Activated CD4-positive, alpha-beta T cell treated with anti-CD3 and anti-CD28 coated beads for 36 hours (primary cell): ENCODE measurements around the gene TRPM6. TPM values are rescaled to one million over a fixed set of nuclear protein-coding genes. Genes with fewer than 3 reads are reported as not detected.
"Not testable (repeated sequence)": the region's sequence is repeated elsewhere in the genome, so short reads cannot be mapped to it uniquely, and the experiment has no call there.

ENCODE experiments used
- ATAC-seq: fragments of 200-7000 bp; cut with Tn5 transposase; one replicate; pipeline ENCODE4 v1.10.0; 2021; ENCODE audit warnings: mild to moderate bottlenecking, moderate library complexity
- CTCF ChIA-PET: fragments of 350-600 bp; sonication (Branson Sonifier 250); formaldehyde crosslinking; loops from one replicate; lab custom pipeline; 2021; ENCODE audit warnings: antibody characterized with exemption; lab: Charles Lee
- POLR2A ChIA-PET: fragments of 350-600 bp; sonication (Branson Sonifier 250); formaldehyde crosslinking; loops from one replicate; lab custom pipeline; 2021; ENCODE audit warnings: antibody characterized with exemption, inconsistent platforms; lab: Charles Lee
- DNase-seq: peaks from one replicate; pipeline ENCODE4 v3.0.0-alpha.2; 2020
- H3K27ac Mint-ChIP-seq: one replicate; pipeline ENCODE4 v1.8.0; 2021; ENCODE audit warnings: mixed read lengths
- H3K27me3 Mint-ChIP-seq: one replicate; pipeline ENCODE4 v1.8.0; 2021; ENCODE audit warnings: mixed read lengths
- H3K36me3 Mint-ChIP-seq: one replicate; pipeline ENCODE4 v1.8.0; 2021; ENCODE audit warnings: low read depth, mixed read lengths
- H3K4me1 Mint-ChIP-seq: one replicate; pipeline ENCODE4 v1.8.0; 2021; ENCODE audit warnings: mixed read lengths
- H3K4me3 Mint-ChIP-seq: one replicate; pipeline ENCODE4 v1.8.0; 2021; ENCODE audit warnings: mild to moderate bottlenecking, moderate library complexity, mixed read lengths
- H3K9me3 Mint-ChIP-seq: one replicate; pipeline ENCODE4 v1.8.0; 2021; ENCODE audit warnings: low read depth, mixed read lengths
- intact Hi-C, 2 experiments: fragments of 100-400 bp; cut with DNase I in 1 of 2; cut with micrococcal nuclease in 1 of 2; formaldehyde crosslinking; loops; one replicate each; pipeline versions ENCODE4 v1.14.2 to v1.15.1; 2022 to 2024; cut with DNase I, micrococcal nuclease
- total RNA-seq, 2 experiments: library from RNA; stranded (reverse); gene quantifications; one replicate each; pipeline ENCODE4 v1.2.3, GENCODE V29; 2021

Gene TRPM6
- total RNA-seq, 2 experiments from 2014 or later: 0.07 TPM

GRCh38 chr9:74875656-74876055 lies 12.1 kb downstream of the TRPM6 start:
- H3K9me3 Mint-ChIP-seq: peaks cover 20% of the 10 kb centered on the region
- POLR2A ChIA-PET: no interaction called here

DNA sequence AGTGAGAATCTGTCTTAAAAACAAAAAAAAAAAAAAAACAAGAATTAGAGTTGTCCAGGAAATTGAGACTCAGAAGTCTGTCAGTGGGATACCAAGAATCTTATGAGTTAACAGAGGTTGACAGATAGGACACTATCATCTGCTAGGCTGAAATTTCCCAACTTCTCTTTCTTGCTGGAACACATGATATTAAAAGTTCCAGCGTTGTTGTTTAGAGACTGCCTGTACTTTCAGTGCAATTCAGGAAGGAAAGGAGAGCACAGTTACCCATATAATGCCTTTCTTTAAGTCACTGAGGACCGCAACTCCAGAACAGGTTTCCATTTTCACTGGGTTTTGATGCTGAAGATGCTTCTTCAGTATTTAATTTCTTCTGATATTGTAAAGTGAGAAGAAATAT lies 13.5 kb downstream of the TRPM6 start:
- intact Hi-C loops: no loop called here
- Mint-ChIP-seq H3K9me3 (peaks cover 8% of the 10 kb centered on the region), H3K4me1 (no peaks in the 10 kb centered on the region), H3K36me3 (no peaks in the 10 kb centered on the region), H3K27ac (no peak overlapping the region), H3K4me3 (no peak overlapping the region), H3K27me3 (peaks cover 12% of the 10 kb centered on the region)
- ChIA-PET POLR2A (no interaction called here), CTCF (no interaction called here)
- no peak for ATAC-seq
- DNase-seq: no peak

More at GRCh38 chr9:74875656-74876055, 12.1 kb downstream of the TRPM6 start:
- H3K36me3 Mint-ChIP-seq: peaks cover 5% of the 10 kb centered on the region
- H3K4me1 Mint-ChIP-seq: no peaks in the 10 kb centered on the region
- CTCF ChIA-PET: interaction anchor here (0.5 kb wide), 1 partner anchor 190 kb away, joined by 3 read pairs; no protein-coding TSS in a partner anchor
- intact Hi-C loops: no loop called here
- H3K27ac Mint-ChIP-seq: no peak overlapping the region
- no peak for ATAC-seq
- H3K4me3 Mint-ChIP-seq: no peak overlapping the region
- no peak for DNase-seq
- peaks cover 17% of the 10 kb centered on the region for H3K27me3 Mint-ChIP-seq

DNA sequence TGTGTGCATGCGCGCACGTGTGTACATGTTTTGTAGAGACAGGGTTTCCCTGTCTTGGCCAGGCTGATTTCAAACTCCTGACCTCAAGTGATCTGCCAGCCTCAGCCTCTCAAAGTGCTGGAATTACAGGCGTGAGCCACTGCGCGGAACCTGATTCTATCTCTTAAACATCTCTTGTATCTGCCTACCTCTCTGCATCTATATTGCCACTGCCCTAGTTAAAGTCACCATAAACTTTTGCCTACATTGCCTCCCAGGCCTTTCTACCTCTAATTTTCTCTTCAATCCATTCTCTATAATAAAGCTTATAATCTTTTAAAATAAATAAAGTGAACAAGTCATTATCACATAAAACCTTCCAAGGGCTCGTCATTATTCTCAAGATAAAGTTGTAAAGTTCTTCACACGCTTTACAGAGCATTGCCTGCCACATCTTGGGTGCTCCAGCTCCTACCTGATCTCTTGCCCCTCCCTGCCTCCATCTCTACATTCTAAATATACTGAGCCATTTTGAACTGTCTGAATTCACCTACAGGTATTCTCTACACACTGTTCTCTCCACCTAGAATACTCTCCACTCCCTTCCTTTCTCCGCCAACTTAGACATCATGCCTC lies 15.0 kb downstream of the TRPM6 start:
- CTCF ChIA-PET: interaction anchor here (0.6 kb wide), 1 partner anchor 132 kb away, joined by 3 read pairs; no protein-coding TSS in a partner anchor
- ATAC-seq (no peak), DNase-seq (no peak)
- Mint-ChIP-seq H3K36me3 (no peaks in the 10 kb centered on the region), H3K4me1 (no peaks in the 10 kb centered on the region), H3K4me3 (no peak overlapping the region), H3K27me3 (peaks cover 12% of the 10 kb centered on the region), H3K9me3 (no peaks in the 10 kb centered on the region), H3K27ac (no peak overlapping the region)
- intact Hi-C loops: no loop called here
- POLR2A ChIA-PET: no interaction called here

DNA sequence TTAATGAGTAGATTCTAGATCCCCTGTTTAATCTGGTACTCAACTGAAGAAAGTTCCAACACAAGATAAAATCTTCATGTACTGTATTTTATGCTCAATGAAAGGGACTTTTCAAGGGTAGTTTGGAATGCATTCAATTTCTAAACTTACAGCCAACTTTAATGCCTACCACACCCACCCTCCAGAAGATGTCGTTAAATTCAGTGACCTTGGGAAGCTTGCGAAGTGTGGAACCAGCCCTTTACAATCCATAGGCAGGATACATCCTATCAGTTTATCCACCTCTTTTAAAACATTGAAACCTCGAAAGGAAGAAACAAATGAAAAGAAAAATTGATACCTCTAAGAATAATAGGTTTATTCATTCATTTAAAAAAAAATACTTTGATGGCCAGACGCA lies 20.2 kb downstream of the TRPM6 start:
- Mint-ChIP-seq H3K4me1 (no peaks in the 10 kb centered on the region), H3K36me3 (no peaks in the 10 kb centered on the region), H3K9me3 (no peaks in the 10 kb centered on the region), H3K4me3 (no peak overlapping the region), H3K27ac (no peak overlapping the region), H3K27me3 (peaks cover 2% of the 10 kb centered on the region)
- DNase-seq: no peak
- intact Hi-C loops: loop anchor here in 1 of 2 experiments (10.0 kb wide), 1 partner anchor 207 kb away; no protein-coding TSS in a partner anchor
- CTCF ChIA-PET: interaction anchor here (0.8 kb wide), 1 partner anchor 147 kb away, joined by 3 read pairs; no protein-coding TSS in a partner anchor
- POLR2A ChIA-PET: no interaction called here
- ATAC-seq: no peak

DNA sequence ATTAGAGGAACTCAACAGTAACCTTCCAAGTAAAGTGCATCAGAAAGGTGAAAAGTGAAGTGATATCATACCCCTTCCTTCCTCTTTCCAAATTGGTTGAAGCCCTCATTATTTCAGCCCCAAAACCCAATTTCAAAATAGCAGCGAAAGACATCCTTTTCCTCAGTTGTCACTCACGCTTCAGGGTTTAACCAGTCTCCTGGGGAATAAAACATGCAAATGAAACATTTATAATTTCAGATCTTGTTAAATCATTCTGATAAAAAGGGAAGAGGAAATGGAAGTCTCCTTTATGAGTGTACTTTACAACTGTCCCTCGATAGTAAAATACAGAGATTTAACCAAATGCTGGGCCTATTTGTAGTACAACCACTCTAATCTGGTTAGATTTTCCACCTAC lies 22.5 kb downstream of the TRPM6 start:
- Mint-ChIP-seq H3K9me3 (no peaks in the 10 kb centered on the region), H3K4me1 (peaks cover 7% of the 10 kb centered on the region), H3K27me3 (peaks cover 2% of the 10 kb centered on the region), H3K4me3 (no peak overlapping the region), H3K36me3 (no peaks in the 10 kb centered on the region), H3K27ac (no peak overlapping the region)
- ATAC-seq (no peak), DNase-seq (no peak)
- ChIA-PET CTCF (no interaction called here), POLR2A (no interaction called here)
- intact Hi-C loops: loop anchor here in 1 of 2 experiments (10.0 kb wide), 1 partner anchor 210 kb away; no protein-coding TSS in a partner anchor

DNA sequence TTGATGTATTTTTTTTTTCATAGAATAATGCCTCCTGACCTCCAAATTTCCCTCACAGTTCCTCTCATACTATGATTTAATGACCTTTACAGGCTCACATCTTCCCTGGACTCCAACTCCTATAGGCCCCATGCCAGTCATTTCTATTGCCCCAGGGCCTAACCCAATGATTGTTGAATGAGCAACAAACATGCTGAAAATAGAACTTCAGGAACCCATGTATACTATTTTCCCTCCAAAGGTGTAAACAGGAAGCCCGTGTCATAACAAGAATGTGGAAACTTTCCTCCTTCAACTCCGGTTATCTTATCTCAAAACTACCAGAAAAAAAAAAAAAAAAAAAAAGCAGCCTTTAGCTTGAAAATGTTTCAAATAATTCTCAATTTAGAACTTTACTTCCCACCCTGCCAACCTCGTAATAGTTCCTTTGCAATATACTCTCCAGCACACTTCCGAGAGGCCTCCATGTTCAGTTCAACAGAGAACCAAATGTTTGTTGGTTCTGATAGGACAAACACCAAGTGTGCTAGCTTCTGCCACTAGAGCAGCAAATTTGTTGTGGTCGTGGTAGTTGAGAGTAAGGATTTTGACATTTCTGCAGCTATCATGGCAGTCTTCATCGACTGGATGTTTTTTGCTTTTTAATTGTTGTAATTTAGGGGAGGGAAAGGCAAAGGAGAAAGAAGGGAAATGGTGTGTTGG lies 25.8 kb downstream of the TRPM6 start:
- CTCF ChIA-PET: no interaction called here
- Mint-ChIP-seq H3K4me1 (peaks cover 7% of the 10 kb centered on the region), H3K9me3 (no peaks in the 10 kb centered on the region), H3K27me3 (peaks cover 5% of the 10 kb centered on the region), H3K36me3 (no peaks in the 10 kb centered on the region), H3K27ac (no peak overlapping the region), H3K4me3 (no peak overlapping the region)
- ATAC-seq: no peak
- intact Hi-C loops: loop anchor here in 1 of 2 experiments (10.0 kb wide), 1 partner anchor 213 kb away; no protein-coding TSS in a partner anchor
- POLR2A ChIA-PET: no interaction called here
- no peak for DNase-seq

DNA sequence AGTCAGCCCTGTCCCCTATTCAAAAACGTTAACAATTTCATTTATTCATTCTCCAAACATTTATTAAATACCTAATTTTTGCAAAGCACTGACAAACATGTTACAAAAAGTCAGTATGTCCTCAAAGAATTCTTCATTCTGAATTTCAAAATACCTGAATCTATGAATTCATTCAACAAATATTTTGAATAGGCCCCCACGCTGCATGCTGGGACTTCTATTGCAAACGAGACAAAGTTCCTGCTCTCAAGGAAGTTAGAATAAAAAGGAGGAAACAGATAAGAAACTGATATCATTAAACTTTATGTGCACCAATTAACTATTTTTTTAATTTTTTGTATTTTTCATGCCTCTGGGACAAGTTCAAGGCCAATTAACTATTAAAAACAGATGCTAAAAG lies 26.6 kb downstream of the TRPM6 start:
- intact Hi-C loops: loop anchor here in 1 of 2 experiments (10.0 kb wide), 1 partner anchor 214 kb away; no protein-coding TSS in a partner anchor
- POLR2A ChIA-PET: no interaction called here
- Mint-ChIP-seq H3K4me3 (no peak overlapping the region), H3K27me3 (peaks cover 5% of the 10 kb centered on the region), H3K27ac (no peak overlapping the region), H3K36me3 (no peaks in the 10 kb centered on the region), H3K4me1 (peaks cover 7% of the 10 kb centered on the region), H3K9me3 (no peaks in the 10 kb centered on the region)
- ATAC-seq: no peak
- CTCF ChIA-PET: no interaction called here
- no peak for DNase-seq

DNA sequence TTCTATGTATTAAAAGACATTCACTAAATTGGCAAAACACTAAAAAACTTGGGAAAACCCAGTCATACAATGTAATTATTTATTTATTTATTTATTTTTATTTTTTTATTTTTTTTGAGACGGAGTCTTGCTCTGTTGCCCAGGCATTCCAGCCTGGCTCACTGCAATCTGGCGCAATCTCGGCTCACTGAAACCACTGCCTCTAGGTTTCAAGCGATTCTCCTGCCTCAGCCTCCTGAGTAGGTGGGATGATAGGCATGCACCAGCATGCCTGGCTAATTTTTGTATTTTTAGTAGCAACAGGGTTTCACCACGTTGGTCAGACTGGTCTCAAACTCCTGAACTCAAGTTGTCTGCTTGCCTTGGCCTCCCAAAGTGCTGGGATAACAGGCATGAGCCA lies 27.5 kb downstream of the TRPM6 start:
- intact Hi-C loops: loop anchor here in 1 of 2 experiments (10.0 kb wide), 1 partner anchor 215 kb away; no protein-coding TSS in a partner anchor
- H3K9me3 Mint-ChIP-seq, DNase-seq, POLR2A ChIA-PET, H3K36me3 Mint-ChIP-seq, H3K4me3 Mint-ChIP-seq, H3K27ac Mint-ChIP-seq, H3K4me1 Mint-ChIP-seq, H3K27me3 Mint-ChIP-seq, ATAC-seq, CTCF ChIA-PET: not testable (repeated sequence)

DNA sequence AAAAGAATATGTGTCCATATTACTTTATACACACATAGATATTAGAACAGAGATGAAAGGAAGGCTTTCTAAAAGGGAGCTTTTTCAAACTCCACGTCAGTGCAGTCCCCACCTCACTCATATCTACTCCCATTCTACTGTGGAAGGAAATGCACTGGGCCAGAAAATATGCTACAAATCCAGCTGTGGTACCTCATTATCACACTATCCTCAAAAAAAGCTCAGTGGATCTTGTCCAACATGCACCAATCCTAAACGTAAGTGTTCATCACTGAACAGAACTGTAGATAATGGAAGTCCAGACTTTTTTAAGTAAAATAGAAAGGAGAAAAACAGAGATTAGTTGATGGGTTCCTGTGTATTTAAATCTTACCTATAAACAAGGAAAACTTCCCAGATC lies 27.9 kb downstream of the TRPM6 start:
- ChIA-PET CTCF (no interaction called here), POLR2A (no interaction called here)
- intact Hi-C loops: loop anchor here in 1 of 2 experiments (10.0 kb wide), 1 partner anchor 215 kb away; no protein-coding TSS in a partner anchor
- Mint-ChIP-seq H3K9me3 (no peaks in the 10 kb centered on the region), H3K4me3 (no peak overlapping the region), H3K4me1 (peaks cover 7% of the 10 kb centered on the region), H3K27ac (no peak overlapping the region), H3K27me3 (peaks cover 5% of the 10 kb centered on the region), H3K36me3 (no peaks in the 10 kb centered on the region)
- ATAC-seq: no peak
- no peak for DNase-seq

GRCh38 chr9:74858751-74859414 lies 28.8 kb downstream of the TRPM6 start:
- H3K27me3 Mint-ChIP-seq: peaks cover 5% of the 10 kb centered on the region
- no peaks in the 10 kb centered on the region for H3K9me3 Mint-ChIP-seq
- no peak overlapping the region for H3K4me3 Mint-ChIP-seq
- H3K27ac Mint-ChIP-seq: no peak overlapping the region
- DNase-seq (no peak), ATAC-seq (no peak)
- CTCF ChIA-PET: interaction anchor here (1.0 kb wide), 1 partner anchor 88 kb away, joined by 3 read pairs; no protein-coding TSS in a partner anchor
- no peaks in the 10 kb centered on the region for H3K36me3 Mint-ChIP-seq
- intact Hi-C loops: no loop called here
- peaks cover 7% of the 10 kb centered on the region for H3K4me1 Mint-ChIP-seq
- POLR2A ChIA-PET: no interaction called here

DNA sequence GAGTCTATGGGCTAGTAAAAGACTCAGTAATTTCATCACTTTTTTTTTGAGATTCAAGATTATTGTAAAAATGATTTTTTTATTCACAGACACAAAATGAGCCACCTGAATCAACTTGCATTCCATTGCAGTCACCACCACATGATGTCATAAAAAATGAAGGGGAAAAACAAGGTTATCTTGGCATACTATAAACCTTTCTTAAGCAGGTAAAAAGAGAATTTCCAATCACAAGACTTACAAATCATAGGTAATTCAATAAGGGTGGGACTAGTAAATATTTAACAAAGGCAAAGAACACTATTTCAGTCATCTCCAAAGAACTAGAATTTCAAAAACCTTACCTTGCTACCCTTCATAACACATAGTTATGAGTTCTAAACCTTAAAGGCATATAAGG lies 30.7 kb downstream of the TRPM6 start:
- POLR2A ChIA-PET: no interaction called here
- intact Hi-C loops: no loop called here
- ATAC-seq (no peak), DNase-seq (no peak)
- H3K9me3 Mint-ChIP-seq: no peaks in the 10 kb centered on the region
- no peaks in the 10 kb centered on the region for H3K36me3 Mint-ChIP-seq
- H3K4me1 Mint-ChIP-seq: peaks cover 4% of the 10 kb centered on the region
- CTCF ChIA-PET: no interaction called here
- peaks cover 5% of the 10 kb centered on the region for H3K27me3 Mint-ChIP-seq
- H3K27ac Mint-ChIP-seq: no peak overlapping the region
- H3K4me3 Mint-ChIP-seq: no peak overlapping the region
